CD4-positive, alpha-beta T cell (primary cell): Measurements from ENCODE around the gene LRP6. TPM values are rescaled to one million over a fixed set of nuclear protein-coding genes. Genes with fewer than 3 reads are reported as not detected.

Source experiments
- ATAC-seq: fragments of 200-7000 bp; cut with Tn5 transposase; one replicate; pipeline ENCODE4 v1.10.0; 2022; ENCODE audit warnings: mild to moderate bottlenecking; ENCODE audit not compliant: poor library complexity
- CTCF ChIA-PET: fragments of 350-600 bp; sonication (Branson Sonifier 250); formaldehyde crosslinking; loops from one replicate; lab custom pipeline; 2021; ENCODE audit warnings: antibody characterized with exemption, inconsistent platforms; lab: Charles Lee
- POLR2A ChIA-PET: fragments of 350-600 bp; sonication (Branson Sonifier 250); formaldehyde crosslinking; loops from one replicate; lab custom pipeline; 2021; ENCODE audit warnings: antibody characterized with exemption, inconsistent platforms; lab: Charles Lee
- DNase-seq, 14 experiments: peaks; one replicate each; pipeline ENCODE4 v3.0.0-alpha.2; 2013 to 2020; ENCODE audit warnings: mixed read lengths in 2 of 14
- H3K27ac ChIP-seq, 2 donors: one replicate each; pipeline versions ENCODE4 v1.5.1 to v1.7.0; 2013; ENCODE audit warnings: low read length in 2 of 2, low read depth in 1 of 2, mild to moderate bottlenecking in 1 of 2
- H3K27me3 ChIP-seq, 2 experiments: 1 replicate in 1 of 2; 2 replicates in 1 of 2; pipeline versions ENCODE4 v1.6.1 to v1.7.0; 2013; ENCODE audit warnings: low read length in 2 of 2, control low read depth in 1 of 2, mild to moderate bottlenecking in 1 of 2, moderate library complexity in 1 of 2; ENCODE audit not compliant: insufficient read depth in 2 of 2, control insufficient read depth in 1 of 2
- H3K36me3 ChIP-seq: one replicate; pipeline ENCODE4 v1.6.1; 2013; ENCODE audit warnings: low read length, control low read depth; ENCODE audit not compliant: insufficient read depth
- H3K4me1 ChIP-seq: one replicate; pipeline ENCODE4 v1.6.1; 2013; ENCODE audit warnings: low read length, control low read depth; ENCODE audit not compliant: insufficient read depth
- H3K4me3 ChIP-seq: one replicate; pipeline ENCODE4 v1.5.1; 2013; ENCODE audit warnings: mild to moderate bottlenecking, low read length, moderate library complexity
- H3K9me3 ChIP-seq, 2 experiments: 1 replicate in 1 of 2; 2 replicates in 1 of 2; pipeline versions ENCODE4 v1.6.1 to v1.7.0; 2013; ENCODE audit warnings: low read length in 2 of 2, mild to moderate bottlenecking in 2 of 2, control low read depth in 1 of 2, moderate library complexity in 1 of 2; ENCODE audit not compliant: control insufficient read depth in 1 of 2, insufficient read depth in 1 of 2
- H3K27ac Mint-ChIP-seq: one replicate; pipeline ENCODE4 v1.8.0; 2020; ENCODE audit warnings: mixed read lengths
- H3K27me3 Mint-ChIP-seq: one replicate; pipeline ENCODE4 v1.8.0; 2021; ENCODE audit warnings: mixed read lengths
- H3K36me3 Mint-ChIP-seq: one replicate; pipeline ENCODE4 v1.8.0; 2021; ENCODE audit warnings: low read depth, mixed read lengths
- H3K4me1 Mint-ChIP-seq: one replicate; pipeline ENCODE4 v1.8.0; 2021; ENCODE audit warnings: low read depth, mixed read lengths
- H3K4me3 Mint-ChIP-seq: one replicate; pipeline ENCODE4 v1.8.0; 2020; ENCODE audit warnings: mild to moderate bottlenecking, mixed read lengths
- H3K9me3 Mint-ChIP-seq: one replicate; pipeline ENCODE4 v1.8.0; 2020; ENCODE audit warnings: mixed read lengths
- CTCF ChIP-seq: fragments of 200-600 bp; IDR thresholded peaks from one replicate; pipeline ENCODE4 v1.8.0; 2022; ENCODE audit warnings: antibody characterized with exemption, mild to moderate bottlenecking
- intact Hi-C, 2 experiments: fragments of 100-400 bp; cut with DNase I in 1 of 2; cut with micrococcal nuclease in 1 of 2; formaldehyde crosslinking; loops; one replicate each; pipeline versions ENCODE4 v1.15.1 to v1.9.0; 2023 to 2025; cut with DNase I, micrococcal nuclease
- total RNA-seq, 174 experiments: library from RNA in 2 of 174; stranded (reverse) in 2 of 174; gene quantifications; one replicate each; pipeline ENCODE4 v1.2.3 and lab custom pipeline; 2021 to 2026

Gene LRP6
- total RNA-seq, 2 experiments from 2014 or later: 5.2 to 6.8 TPM

DNA sequence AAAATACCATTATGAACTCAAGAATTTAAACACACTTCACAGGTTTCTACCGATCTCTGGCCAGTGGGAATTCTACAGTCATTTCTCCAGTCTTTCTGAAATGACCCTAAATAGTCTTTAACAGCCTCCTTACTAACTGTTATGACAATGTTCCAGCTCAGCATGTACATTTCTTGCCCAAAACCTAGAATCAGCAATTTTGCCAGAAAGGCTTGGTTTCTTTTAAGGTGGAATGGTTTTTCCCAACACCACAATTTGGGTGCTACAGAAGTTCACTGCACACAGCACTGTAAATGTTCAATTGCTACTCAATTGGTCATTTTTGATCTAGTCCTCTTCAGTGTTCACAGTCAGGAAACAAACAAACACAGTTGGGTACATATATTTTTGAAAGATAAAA lies 69.7 kb downstream of the LRP6 start:
- Mint-ChIP-seq H3K9me3 (peaks cover 11% of the 10 kb centered on the region), H3K4me3 (no peak overlapping the region), H3K36me3 (peaks cover 54% of the 10 kb centered on the region), H3K27ac (no peak overlapping the region), H3K4me1 (no peaks in the 10 kb centered on the region), H3K27me3 (no peaks in the 10 kb centered on the region)
- ChIA-PET POLR2A (no interaction called here), CTCF (no interaction called here)
- H3K27me3 ChIP-seq: no peaks in the 10 kb centered on the region
- DNase-seq: no peak
- intact Hi-C loops: no loop called here
- H3K4me3 ChIP-seq: no peak overlapping the region
- peaks cover 3 to 7% of the 10 kb centered on the region in 2 experiments for H3K9me3 ChIP-seq
- no peak for ATAC-seq
- no peaks in the 10 kb centered on the region for H3K36me3 ChIP-seq
- no peak overlapping the region for H3K27ac ChIP-seq
- TF ChIP-seq CTCF: no peak
- H3K4me1 ChIP-seq: no peaks in the 10 kb centered on the region

DNA sequence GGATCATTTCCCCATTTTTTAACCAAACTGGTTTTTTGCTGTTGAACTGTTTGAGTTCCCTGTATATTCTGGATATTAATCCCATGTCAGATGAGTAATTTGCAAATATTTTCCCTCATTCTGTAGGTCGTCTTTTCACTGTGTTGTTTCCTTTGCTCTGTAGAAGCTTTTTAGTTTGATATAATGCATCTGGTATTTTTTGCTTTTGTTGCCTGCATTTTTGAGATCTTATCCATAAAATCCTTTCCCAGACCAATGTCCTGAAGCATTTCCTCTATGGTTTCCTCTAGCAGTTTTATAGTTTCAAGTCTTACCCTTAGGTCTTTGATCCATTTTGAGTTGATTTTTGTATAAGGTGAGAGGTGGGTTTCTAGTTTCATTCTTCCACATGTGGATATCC lies 71.3 kb downstream of the LRP6 start:
- H3K27me3 Mint-ChIP-seq: no peaks in the 10 kb centered on the region

DNA sequence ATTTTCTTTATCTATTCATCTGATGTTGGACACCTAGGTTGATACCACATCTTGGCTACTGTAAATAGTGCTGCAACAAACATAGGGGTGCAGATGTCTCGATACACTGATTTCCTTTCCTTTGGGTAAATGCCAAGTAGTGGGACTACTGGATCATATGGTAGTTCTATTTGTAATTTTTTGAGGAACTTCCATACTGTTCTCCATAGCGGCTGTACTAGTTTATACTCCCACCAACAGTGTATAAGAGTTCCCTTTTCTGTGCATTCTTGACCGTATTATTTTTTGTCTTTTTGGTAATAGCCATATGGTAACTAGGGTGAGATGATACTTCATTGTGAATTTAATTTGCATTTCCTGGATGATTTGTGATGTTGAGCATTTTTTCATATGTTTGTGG lies 71.8 kb downstream of the LRP6 start:
- TF ChIP-seq CTCF: no peak
- no peak overlapping the region for H3K27ac Mint-ChIP-seq
- DNase-seq: no peak
- H3K36me3 Mint-ChIP-seq: peaks cover 34% of the 10 kb centered on the region
- no peak overlapping the region for H3K4me3 Mint-ChIP-seq
- ChIA-PET CTCF (no interaction called here), POLR2A (no interaction called here)
- peaks cover 10% of the 10 kb centered on the region for H3K9me3 Mint-ChIP-seq
- no peak for ATAC-seq
- H3K9me3 ChIP-seq: peaks cover 3 to 7% of the 10 kb centered on the region in 2 experiments
- H3K27me3 Mint-ChIP-seq: no peaks in the 10 kb centered on the region
- H3K4me3 ChIP-seq: no peak overlapping the region
- intact Hi-C loops: no loop called here
- H3K36me3 ChIP-seq: no peaks in the 10 kb centered on the region
- H3K4me1 ChIP-seq: no peaks in the 10 kb centered on the region
- peaks cover 6% of the 10 kb centered on the region for H3K4me1 Mint-ChIP-seq
- H3K27ac ChIP-seq: no peak overlapping the region
- no peaks in the 10 kb centered on the region for H3K27me3 ChIP-seq

More for the DNA sequence above, 71.3 kb downstream of the LRP6 start:
- H3K36me3 Mint-ChIP-seq: peaks cover 38% of the 10 kb centered on the region
- H3K9me3 Mint-ChIP-seq: peaks cover 11% of the 10 kb centered on the region
- no peaks in the 10 kb centered on the region for H3K27me3 ChIP-seq
- H3K4me1 ChIP-seq: no peaks in the 10 kb centered on the region
- H3K4me3 Mint-ChIP-seq: no peak overlapping the region
- no peak overlapping the region for H3K27ac Mint-ChIP-seq
- POLR2A ChIA-PET: no interaction called here
- DNase-seq (no peak), ATAC-seq (no peak)
- no peak overlapping the region for H3K27ac ChIP-seq
- H3K4me1 Mint-ChIP-seq: peaks cover 2% of the 10 kb centered on the region
- H3K9me3 ChIP-seq: peaks cover 3 to 7% of the 10 kb centered on the region in 2 experiments
- intact Hi-C loops: no loop called here
- H3K36me3 ChIP-seq: no peaks in the 10 kb centered on the region
- H3K4me3 ChIP-seq: no peak overlapping the region
- CTCF ChIA-PET: no interaction called here
- TF ChIP-seq CTCF: no peak
